ENCODE measurements around the gene MEF2B. TPM values are rescaled to one million over a fixed set of nuclear protein-coding genes. Genes with fewer than 3 reads are reported as not detected.

The MEF2B gene
- polyA plus RNA-seq, 1 experiment, result 0.38 TPM

DNA sequence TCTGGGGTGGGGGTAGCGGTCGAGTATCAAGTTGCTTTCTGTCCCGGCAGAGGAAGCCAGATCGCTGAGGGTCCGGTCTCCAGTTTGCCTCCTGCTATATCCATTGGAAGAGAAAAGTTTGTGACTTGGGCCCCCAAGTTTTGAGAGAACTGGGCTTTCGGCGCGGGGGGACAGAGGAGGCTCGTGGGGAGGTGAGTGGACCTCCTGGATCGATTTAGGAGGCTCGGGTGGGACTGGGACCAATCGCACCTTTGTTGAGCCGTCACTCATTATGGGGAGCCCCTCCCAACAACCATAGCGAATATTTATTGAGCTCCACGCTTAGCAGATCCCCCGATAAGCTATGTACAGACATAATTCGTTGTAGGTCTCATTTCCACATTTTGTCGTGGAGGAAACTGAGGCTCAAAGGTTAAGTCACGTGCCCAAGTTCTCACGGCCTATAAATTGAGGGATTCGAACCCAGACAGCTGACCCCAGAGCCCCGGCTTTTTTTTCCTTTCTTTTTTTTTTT is 22.9 kb upstream of the MEF2B start:
- no peak overlapping the region for H3K27ac ChIP-seq (ENCODE audit: low read depth, low read length)
- POLR2A ChIA-PET, result interaction anchor here (0.6 to 1.9 kb wide), 4 partner anchors 10 to 1773 kb away, joined by 3 to 22 read pairs (median 6); partner anchors contain the start of genes MVB12A and NR2C2AP
- TF ChIP-seq, protein P1, sequence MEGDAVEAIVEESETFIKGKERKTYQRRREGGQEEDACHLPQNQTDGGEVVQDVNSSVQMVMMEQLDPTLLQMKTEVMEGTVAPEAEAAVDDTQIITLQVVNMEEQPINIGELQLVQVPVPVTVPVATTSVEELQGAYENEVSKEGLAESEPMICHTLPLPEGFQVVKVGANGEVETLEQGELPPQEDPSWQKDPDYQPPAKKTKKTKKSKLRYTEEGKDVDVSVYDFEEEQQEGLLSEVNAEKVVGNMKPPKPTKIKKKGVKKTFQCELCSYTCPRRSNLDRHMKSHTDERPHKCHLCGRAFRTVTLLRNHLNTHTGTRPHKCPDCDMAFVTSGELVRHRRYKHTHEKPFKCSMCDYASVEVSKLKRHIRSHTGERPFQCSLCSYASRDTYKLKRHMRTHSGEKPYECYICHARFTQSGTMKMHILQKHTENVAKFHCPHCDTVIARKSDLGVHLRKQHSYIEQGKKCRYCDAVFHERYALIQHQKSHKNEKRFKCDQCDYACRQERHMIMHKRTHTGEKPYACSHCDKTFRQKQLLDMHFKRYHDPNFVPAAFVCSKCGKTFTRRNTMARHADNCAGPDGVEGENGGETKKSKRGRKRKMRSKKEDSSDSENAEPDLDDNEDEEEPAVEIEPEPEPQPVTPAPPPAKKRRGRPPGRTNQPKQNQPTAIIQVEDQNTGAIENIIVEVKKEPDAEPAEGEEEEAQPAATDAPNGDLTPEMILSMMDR (IDR thresholded peaks at IDR 0.05; ENCODE audit: low read depth, low read length), result no peak

DNA sequence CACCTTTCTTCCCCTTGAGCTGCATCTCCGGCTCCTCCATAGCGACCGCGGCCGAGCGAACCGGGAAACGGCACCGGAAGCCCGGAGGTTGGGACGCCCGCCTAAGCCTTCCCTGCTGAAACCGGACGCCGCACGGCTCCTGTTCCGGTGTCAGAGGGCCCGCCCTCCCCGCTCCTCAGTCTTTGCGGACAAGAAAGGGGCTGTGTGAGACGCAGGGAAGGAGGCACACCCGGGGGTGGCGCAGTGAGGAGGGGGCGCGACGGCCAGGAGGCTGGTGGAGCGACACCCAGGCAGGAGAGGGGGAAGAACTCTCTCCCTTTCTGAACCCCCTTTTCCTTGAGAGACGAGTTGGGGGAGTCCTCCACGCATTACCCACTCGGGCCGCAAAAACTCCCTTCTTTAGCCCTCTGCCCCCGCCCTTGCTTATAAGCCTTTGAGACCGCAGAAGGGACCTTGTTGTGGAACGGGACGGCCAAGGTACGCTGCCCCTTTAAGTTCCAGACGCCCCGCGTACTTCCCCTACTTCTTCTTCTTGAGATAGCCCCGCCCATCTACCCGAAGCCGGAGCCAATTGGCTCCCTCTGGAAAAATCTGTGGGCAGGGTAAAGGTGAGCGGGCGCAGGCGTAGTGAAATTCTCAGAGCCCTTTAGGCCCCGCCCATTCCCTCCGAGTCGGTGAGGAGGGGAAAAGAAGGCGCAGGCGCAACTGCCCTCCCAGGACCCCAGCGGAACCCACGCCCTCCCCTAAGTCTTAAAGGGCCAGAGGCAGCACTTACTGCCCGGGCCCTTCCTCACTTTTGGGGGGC is 22.2 kb upstream of the MEF2B start, which contains the start of the genes BORCS8 and RFXANK:
Gene BORCS8 (minus strand): TSS at position 75 of the 805 bp plus-strand sequence. CDS start 35 bp downstream, at position 40.
Gene RFXANK (plus strand): TSS at position 181 of the 805 bp plus-strand sequence. CDS start 1,689 bp downstream, outside the sequence.
- POLR2A ChIA-PET, result interaction anchor here (0.5 to 1.9 kb wide), 7 partner anchors 11 to 1773 kb away, joined by 3 to 22 read pairs (median 5); partner anchors contain the start of genes MVB12A and NR2C2AP
- Histone ChIP-seq H3K27me3 (ENCODE audit: control insufficient read depth, insufficient read depth, low read length) (no peaks in the 10 kb centered on the region), H3K4me3 (ENCODE audit: low read depth, low read length) (peak within 1 kb of the TSS; percentile 98), H3K27ac (ENCODE audit: low read depth, low read length) (peak within 1 kb of the TSS; percentile 98), H3K9me3 (ENCODE audit: control insufficient read depth, insufficient read depth, low read length) (no peaks in the 10 kb centered on the region; the same call in 1 of the 2 replicates)
- CTCF ChIA-PET, result interaction anchor here (0.7 to 2.9 kb wide), 3 partner anchors 18 to 67 kb away, joined by 4 to 15 read pairs (median 6); no protein-coding TSS in a partner anchor
- peak; percentile 98 for DNase-seq (ENCODE audit: low read depth, low spot score)
- TF ChIP-seq, protein P1 (IDR thresholded peaks at IDR 0.05; ENCODE audit: low read depth, low read length), result no peak

More for the DNA sequence above, 22.9 kb upstream of the MEF2B start:
- Histone ChIP-seq H3K4me3 (ENCODE audit: low read depth, low read length) (peak overlapping the region; percentile 92), H3K27me3 (ENCODE audit: control insufficient read depth, insufficient read depth, low read length) (no peaks in the 10 kb centered on the region), H3K9me3 (ENCODE audit: control insufficient read depth, insufficient read depth, low read length) (no peaks in the 10 kb centered on the region; the same call in 1 of the 2 replicates)
- DNase-seq (ENCODE audit: low read depth, low spot score), result no peak
- CTCF ChIA-PET, result interaction anchor here (1.7 to 2.9 kb wide), 2 partner anchors 19 to 47 kb away, joined by 6 to 15 read pairs; no protein-coding TSS in a partner anchor

DNA sequence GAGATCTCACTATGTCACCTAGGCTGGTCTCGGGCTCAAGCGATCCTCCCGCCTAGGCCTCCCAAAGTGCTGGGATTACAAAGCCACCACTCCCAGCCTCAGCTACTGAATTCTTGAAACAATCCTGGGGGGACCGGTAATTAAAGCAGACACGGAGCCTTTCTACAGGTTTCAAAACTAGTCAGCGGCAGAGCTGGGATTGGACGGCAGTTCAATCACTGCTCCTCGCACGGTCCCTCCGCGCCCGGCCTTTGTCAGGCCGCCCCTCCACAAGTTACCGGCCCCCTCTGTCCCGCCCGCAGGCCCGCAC is 21.7 kb upstream of the MEF2B start:
- TF ChIP-seq, protein P1 (IDR thresholded peaks at IDR 0.05; ENCODE audit: low read depth, low read length), result no peak
- no peak for DNase-seq (ENCODE audit: low read depth, low spot score)
- Histone ChIP-seq H3K9me3 (ENCODE audit: control insufficient read depth, insufficient read depth, low read length) (no peaks in the 10 kb centered on the region; the same call in 1 of the 2 replicates), H3K4me3 (ENCODE audit: low read depth, low read length) (peak overlapping the region; percentile 98), H3K27ac (ENCODE audit: low read depth, low read length) (peak overlapping the region; percentile 98), H3K27me3 (ENCODE audit: control insufficient read depth, insufficient read depth, low read length) (no peaks in the 10 kb centered on the region)
- ChIA-PET POLR2A (interaction anchor here (0.5 to 1.9 kb wide), 4 partner anchors 11 to 96 kb away, joined by 3 to 22 read pairs (median 5); partner anchors contain the start of gene NR2C2AP), CTCF (interaction anchor here (0.7 to 2.9 kb wide), 3 partner anchors 17 to 68 kb away, joined by 4 to 15 read pairs (median 6); no protein-coding TSS in a partner anchor)

DNA sequence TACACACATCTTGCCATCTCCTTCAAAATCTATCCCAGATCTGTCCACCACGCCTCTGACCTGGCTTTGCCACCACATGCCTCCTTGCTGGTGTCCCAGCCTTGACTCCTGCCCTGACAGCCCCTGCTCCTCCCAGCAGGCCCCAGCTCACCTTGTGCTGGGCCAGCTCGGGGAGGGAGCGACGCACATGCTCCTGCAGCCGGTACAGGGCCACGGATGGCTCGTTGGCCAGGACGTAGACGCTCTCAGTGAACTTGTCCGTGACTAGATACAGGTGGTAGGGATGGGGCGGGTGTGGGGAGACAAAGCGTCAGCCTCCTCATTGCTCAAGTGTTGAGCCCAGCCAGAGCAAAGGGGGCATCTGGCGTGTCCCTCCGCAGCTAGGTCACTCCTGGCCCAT is 16.7 kb upstream of the MEF2B start:
- CTCF ChIA-PET, result interaction anchor here (0.7 to 1.6 kb wide), 2 partner anchors 12 to 324 kb away, joined by 5 to 7 read pairs; no protein-coding TSS in a partner anchor
- POLR2A ChIA-PET, result no interaction called here
- Histone ChIP-seq H3K4me3 (ENCODE audit: low read depth, low read length) (no peak overlapping the region), H3K9me3 (ENCODE audit: control insufficient read depth, insufficient read depth, low read length) (no peaks in the 10 kb centered on the region; the same call in 1 of the 2 replicates), H3K27ac (ENCODE audit: low read depth, low read length) (no peak overlapping the region), H3K27me3 (ENCODE audit: control insufficient read depth, insufficient read depth, low read length) (no peaks in the 10 kb centered on the region)
- no peak for DNase-seq (ENCODE audit: low read depth, low spot score)
- TF ChIP-seq, protein P1 (IDR thresholded peaks at IDR 0.05; ENCODE audit: low read depth, low read length), result no peak
